Stimulated activated CD4-positive, alpha-beta T cell treated with anti-CD3 and anti-CD28 coated beads, TNF-alpha, amount 100 ng/mL, for 24 hours (primary cell): ENCODE measurements around the gene KCNJ4.
"Not testable (repeated sequence)": the region's sequence is repeated elsewhere in the genome, so short reads cannot be mapped to it uniquely, and the experiment has no call there.

Source experiments
- DNase-seq, 3 experiments: peaks; one replicate each; pipeline ENCODE4 v3.0.0-alpha.2; 2020; ENCODE audit warnings: low read depth in 3 of 3

Gene KCNJ4

GRCh38 chr22:38471237-38471636 is 16.2 kb upstream of the KCNJ4 start:
- no peak for DNase-seq

- not testable (repeated sequence) for DNase-seq
Observed at GRCh38 chr22:38470179-38470578, 15.2 kb upstream of the KCNJ4 start.

- DNase-seq = no peak
Observed at GRCh38 chr22:38469306-38469781, 14.3 kb upstream of the KCNJ4 start.

- DNase-seq = no peak
Observed at GRCh38 chr22:38468443-38469305, 13.7 kb upstream of the KCNJ4 start.

GRCh38 chr22:38467904-38468442 is 13.0 kb upstream of the KCNJ4 start, which contains the start of gene KDELR3:
TSS of gene KDELR3 (plus strand) at chr22:38468096. CDS start at chr22:38468234, 138 bp downstream.
- DNase-seq = peak in 2 of 3 experiments; percentile 22 to 68

- DNase-seq = no peak
Observed at GRCh38 chr22:38467438-38467903, 12.5 kb upstream of the KCNJ4 start.

GRCh38 chr22:38465673-38466490 is 10.9 kb upstream of the KCNJ4 start:
- DNase-seq = no peak

GRCh38 chr22:38464992-38465672 is 10.1 kb upstream of the KCNJ4 start:
- DNase-seq = no peak

GRCh38 chr22:38462960-38463784 is 8.2 kb upstream of the KCNJ4 start:
- DNase-seq = no peak

GRCh38 chr22:38461414-38462081 is 6.5 kb upstream of the KCNJ4 start:
- peak; percentile 21 to 67 (median 32) for DNase-seq

GRCh38 chr22:38461057-38461413 is 6.0 kb upstream of the KCNJ4 start:
- no peak for DNase-seq

- DNase-seq = no peak
Observed at GRCh38 chr22:38460426-38460840, 5.4 kb upstream of the KCNJ4 start.

- no peak for DNase-seq
Observed at GRCh38 chr22:38456841-38457699, 2.1 kb upstream of the KCNJ4 start.

- no peak for DNase-seq
Observed at GRCh38 chr22:38456272-38456835, 1.4 kb upstream of the KCNJ4 start.

GRCh38 chr22:38455530-38456271 is 702 bp upstream of the KCNJ4 start:
- no peak for DNase-seq

GRCh38 chr22:38454353-38455075 is 485 bp downstream of the KCNJ4 start:
- DNase-seq = peak in 1 of 3 experiments; percentile 14

GRCh38 chr22:38453996-38454352 is 1.0 kb downstream of the KCNJ4 start:
- no peak for DNase-seq
